ENCODE results near the gene FLACC1.
"Not testable (repeated sequence)": the region's sequence is repeated elsewhere in the genome, so short reads cannot be mapped to it uniquely, and the experiment has no call there.

Gene FLACC1

GRCh38 chr2:201249889-201250288 is 107.3 kb downstream of the FLACC1 start:
- no peak for DNase-seq

- no peak for DNase-seq
These were observed 108.8 kb downstream of the FLACC1 start for GRCh38 chr2:201248288-201248844.

DNA sequence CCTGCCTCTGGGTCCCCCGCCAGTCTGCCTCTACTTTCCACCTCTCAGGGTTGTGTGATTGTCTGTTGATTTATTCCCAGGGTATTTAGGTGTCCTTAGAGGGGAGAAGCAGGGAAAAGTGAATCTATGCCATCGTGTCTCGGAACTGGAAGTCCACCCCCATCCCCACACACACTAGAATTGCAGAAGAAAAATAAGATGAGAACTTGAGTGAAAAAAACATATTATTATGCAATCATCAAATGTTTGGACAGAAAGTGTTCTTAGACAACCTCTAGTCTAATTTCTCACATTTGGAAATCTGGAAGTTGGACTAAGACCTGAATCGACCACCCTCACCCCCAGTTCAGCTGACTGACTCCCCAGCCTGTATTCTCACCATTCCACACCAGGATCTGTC is 110.9 kb downstream of the FLACC1 start:
- no peak for DNase-seq

GRCh38 chr2:201244829-201245228 is 112.3 kb downstream of the FLACC1 start:
- DNase-seq: no peak

GRCh38 chr2:201242571-201243277 is 114.4 kb downstream of the FLACC1 start:
- DNase-seq: no peak

GRCh38 chr2:201239167-201239935 is 117.8 kb downstream of the FLACC1 start:
- DNase-seq: not testable (repeated sequence)

All from activated gamma-delta T cell (primary cell).